ENCODE data around the gene CAV1.
"Not testable (repeated sequence)": the region's sequence is repeated elsewhere in the genome, so short reads cannot be mapped to it uniquely, and the experiment has no call there.

The CAV1 gene, protein sequence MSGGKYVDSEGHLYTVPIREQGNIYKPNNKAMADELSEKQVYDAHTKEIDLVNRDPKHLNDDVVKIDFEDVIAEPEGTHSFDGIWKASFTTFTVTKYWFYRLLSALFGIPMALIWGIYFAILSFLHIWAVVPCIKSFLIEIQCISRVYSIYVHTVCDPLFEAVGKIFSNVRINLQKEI

DNA sequence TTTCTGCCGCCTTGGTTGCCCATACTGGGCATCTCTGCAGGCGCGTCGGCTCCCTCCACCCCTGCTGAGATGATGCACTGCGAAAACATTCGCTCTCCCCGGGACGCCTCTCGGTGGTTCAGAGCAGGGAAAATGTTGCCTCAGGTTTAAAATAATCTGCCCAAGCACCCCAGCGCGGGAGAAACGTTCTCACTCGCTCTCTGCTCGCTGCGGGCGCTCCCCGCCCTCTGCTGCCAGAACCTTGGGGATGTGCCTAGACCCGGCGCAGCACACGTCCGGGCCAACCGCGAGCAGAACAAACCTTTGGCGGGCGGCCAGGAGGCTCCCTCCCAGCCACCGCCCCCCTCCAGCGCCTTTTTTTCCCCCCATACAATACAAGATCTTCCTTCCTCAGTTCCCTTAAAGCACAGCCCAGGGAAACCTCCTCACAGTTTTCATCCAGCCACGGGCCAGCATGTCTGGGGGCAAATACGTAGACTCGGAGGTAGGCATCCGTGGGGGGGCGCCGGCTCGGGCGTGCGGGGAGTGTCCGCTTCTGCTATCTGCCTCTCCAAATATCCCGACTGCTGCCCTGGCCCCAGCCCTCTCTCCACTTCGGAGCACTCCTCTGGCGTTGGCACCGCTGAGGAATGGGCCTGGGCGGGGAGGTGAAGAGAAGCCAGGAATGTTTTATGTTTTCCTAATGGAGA, at the start of gene CAV1:
CAV1 (plus strand) TSS at position 428 of the 689 bp plus-strand sequence; CDS start at position 455, 27 bp downstream.
- DNase-seq (ENCODE audit: low read depth in 2 of 2): no peak

DNA sequence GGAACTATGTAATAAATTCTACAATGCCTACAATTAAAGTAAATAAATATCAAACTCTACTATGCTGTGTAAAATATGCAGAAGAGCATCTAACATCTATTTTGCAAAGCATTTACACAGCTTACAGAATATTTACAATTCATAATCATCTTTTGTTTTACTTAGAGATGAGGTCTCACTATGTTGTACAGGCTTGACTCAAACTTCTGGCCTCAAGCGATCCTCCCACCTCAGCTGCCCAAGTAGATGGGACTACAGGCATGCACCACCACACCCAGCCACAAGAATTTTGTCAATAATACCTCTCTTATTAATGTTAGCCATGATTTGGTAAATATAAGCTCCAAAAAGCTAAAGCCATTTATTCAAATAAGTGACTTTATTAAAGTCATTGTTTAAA, 47.2 kb upstream of the CAV1 start:
- DNase-seq (ENCODE audit: low read depth in 2 of 2): no peak

DNA sequence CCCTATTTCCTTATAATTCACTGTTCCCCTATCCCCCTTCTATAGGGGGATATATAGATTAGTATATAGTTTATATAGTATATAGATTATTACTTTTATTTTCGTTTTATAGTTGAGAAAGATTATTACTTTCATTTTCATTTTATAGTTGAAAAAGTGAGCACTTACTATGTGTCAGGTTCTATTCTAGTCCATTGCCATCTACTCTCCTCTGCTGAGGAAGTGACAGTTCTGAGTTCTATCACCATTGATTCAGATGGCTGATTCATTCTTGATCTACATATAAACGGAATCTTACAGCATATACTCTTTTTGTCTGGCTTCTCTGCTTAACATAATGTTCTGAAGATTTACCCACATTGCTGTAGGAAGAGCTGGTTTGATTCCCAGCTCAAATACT, 46.0 kb upstream of the CAV1 start:
- DNase-seq (ENCODE audit: low read depth in 2 of 2): no peak

DNA sequence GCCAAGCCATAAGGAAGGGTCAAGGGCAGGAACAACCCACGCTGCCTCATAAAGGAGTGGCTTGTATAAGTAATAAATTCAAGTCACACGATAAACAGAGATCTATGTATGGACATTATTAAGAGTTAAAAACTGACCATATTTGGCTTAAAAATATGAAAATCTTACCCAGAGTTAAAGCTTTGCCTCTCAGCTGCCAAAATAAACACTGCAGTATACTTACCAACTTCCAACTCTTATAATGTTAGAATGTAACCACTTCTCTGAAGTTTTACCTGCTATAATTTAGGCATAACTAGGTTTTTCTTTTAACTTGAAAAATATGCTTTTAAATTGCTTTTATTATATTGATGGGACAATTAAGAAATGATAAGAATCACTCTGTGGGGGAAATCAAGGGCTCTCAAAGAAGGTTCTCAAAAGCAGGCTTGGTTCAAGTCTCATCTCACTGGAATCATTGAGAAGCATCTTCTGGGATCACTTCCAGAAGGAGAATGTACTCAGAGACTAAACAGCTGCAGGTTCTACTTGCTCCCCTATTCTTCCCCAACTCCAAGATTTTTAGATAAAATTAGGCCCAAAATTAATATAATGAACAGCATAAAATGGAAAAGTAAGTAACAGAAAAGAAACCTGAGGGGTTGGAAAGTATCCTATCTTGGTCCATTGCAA, 41.4 kb upstream of the CAV1 start:
- DNase-seq (ENCODE audit: low read depth in 2 of 2): no peak

DNA sequence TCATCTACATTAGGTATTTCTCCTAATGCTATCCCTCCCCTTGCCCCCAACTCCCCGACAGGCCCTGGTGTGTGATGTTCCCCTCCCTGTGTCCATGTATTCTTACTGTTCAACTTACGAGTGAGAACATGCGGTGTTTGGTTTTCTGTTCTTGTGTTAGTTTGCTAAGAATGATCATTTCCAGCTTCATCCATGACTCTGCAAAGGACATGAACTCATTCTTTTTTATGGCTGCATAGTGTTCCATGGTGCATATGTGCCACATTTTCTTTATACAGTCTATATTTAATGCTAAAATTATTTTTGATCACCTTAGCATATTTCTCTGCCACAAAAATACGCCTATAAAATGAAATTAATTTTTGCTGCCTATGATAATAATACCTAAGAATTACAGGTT, 40.4 kb upstream of the CAV1 start:
- DNase-seq (ENCODE audit: low read depth in 2 of 2): not testable (repeated sequence)

DNA sequence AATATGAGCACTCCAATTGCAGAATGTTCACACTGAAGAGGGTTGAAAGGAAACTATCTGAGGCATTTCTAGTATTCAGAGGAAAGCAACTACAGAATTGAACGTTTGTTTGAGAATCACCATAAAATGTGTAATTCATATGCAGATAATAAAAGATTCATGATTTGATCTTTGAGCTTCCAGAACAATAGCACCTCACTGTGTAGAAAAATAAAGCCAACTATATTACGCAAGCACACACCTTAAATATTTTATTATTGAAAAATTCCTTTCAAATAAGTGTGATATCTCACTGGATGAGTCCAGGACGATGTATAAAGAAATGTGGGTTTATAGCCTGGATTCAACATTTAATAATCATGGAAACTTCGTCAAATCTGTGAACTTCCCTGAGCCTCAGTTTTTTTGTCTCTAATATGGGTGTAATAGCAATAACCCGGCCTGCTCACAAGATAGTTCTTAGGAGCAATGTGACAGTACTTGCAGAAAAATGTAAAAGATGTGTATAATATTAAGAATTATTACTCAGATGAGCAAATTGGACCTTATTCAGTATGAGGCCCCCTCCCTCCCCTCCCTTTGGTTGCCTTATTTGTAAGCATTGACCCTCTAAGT, 36.8 kb upstream of the CAV1 start:
- DNase-seq (ENCODE audit: low read depth in 2 of 2): no peak

DNA sequence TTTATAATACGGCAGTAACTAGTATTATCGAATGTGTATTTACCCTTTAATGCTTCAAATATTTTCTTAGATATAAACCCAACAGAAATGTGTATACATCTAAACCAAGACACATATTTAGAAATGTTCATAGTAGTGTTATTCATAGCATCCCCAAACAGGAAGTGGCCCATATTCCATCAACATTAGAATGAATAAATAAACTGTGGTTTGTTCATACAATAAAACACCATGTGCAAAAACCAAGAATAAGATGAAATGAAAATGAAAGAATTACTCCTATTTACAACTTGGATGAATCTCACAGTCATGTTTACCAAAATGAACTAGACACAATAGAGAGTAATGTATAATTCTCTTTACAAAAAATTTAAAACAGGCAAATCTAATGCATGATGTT, 34.5 kb upstream of the CAV1 start:
- no peak for DNase-seq (ENCODE audit: low read depth in 2 of 2)

DNA sequence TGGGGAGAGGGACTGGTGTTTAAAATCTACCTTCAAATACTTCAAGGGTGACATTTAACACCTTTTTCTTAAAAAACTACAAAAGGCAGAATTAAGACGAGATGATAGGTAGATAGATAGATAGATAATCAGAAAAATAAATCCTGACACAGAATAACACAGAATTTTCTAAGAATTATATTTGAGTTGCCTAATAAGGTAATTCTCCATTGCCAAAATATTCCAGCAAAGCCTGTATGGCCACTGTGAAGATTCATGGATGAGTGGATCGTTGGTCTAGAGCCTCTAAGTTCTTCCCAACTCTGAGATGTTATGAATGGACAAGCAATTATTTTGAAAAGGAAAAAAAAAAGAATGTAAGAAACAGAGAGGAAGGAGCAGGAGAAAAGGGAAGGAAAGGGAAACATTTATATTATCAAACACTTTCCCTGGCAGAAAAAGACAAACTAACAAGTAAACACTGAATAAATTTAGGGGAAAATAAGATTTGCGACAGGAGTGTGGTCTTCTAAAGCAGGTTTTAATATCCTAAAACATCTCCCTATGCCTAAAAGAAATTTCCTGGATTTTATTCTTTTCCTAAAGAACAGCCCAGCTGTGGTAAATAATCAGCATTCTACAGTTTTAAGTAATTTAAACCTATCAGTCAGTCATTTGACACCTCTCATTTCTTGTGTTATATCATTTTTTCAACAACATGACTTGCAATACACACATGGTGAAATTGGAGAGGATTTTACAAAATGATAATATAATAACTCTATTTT, 32.8 kb upstream of the CAV1 start:
- no peak for DNase-seq (ENCODE audit: low read depth in 2 of 2)

DNA sequence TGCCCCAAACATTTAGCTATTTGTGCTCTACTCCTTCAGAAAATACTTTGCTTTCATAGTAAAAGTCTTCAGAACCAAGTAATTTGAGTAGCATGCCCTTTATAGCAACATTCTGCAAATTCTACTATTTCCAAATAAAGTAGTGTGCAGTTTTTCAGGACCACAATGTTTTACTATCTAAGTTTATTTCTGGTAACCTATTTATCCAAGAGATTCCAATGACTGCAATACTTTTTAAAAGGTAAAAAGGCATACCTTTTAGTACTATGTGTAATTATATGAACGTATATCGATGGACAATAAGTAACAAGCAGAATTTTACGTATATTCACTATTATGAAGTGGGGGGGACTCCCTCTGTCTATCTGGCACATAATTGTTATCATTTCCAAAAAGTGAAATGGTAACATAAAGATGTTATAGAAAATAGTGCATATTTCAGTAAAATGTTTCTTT, 32.2 kb upstream of the CAV1 start:
- no peak for DNase-seq (ENCODE audit: low read depth in 2 of 2)

DNA sequence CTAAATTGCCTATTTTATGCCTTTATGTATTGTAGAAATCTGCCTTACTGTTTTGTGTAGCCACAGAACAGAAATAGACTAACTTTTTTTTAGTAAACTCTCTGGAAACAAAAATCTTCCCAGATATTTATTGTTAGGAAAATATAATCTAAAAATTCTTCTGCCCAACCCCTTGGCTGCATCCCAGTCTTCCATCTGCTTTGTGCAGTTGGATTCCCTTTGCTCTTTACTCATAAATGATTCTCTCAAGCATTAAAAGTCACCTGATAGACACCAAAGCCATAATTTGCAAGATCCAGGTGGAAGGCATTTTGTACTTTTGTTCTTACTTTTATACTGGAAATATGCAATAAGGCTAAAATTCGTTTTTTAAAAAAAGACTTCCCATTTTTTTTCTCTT, 31.4 kb upstream of the CAV1 start:
- no peak for DNase-seq (ENCODE audit: low read depth in 2 of 2)

DNA sequence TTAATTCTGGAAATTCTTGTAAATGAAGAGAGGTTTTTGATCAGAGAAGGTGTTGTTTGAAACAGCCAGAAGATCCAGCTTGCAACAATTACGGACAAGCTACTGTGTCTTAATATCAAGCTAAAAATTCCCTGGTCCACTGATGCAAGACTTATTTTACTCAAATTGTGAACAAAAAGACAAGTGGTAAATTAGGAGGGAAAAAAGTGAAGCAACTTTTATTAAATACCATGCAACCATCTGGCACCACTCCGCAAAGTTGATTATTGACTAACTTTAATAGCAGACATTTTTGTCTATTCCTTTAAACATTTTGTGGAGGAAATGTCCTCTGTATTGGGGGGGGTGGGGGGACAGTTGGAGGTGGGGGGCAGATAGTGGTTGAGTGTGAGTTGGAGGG, 30.4 kb upstream of the CAV1 start:
- DNase-seq (ENCODE audit: low read depth in 2 of 2): no peak

DNA sequence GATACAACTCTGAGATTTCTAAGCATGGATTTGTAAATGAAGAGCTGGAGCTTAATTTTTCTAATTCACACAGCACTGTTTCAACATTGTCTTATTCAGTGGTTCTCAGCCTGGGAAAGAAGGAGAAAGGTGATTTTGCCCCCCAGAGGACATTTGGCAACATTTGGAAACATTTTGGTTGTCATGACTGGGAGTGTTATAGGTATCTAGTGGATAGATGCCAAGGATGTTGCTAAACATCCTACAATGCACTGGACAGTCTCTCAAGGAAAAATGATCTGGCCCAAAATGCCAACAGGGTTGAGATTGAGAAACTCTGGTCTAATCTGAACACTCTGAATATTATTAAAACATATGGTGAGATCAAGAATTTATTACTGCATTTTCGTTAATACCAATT, 29.1 kb upstream of the CAV1 start:
- no peak for DNase-seq (ENCODE audit: low read depth in 2 of 2)

DNA sequence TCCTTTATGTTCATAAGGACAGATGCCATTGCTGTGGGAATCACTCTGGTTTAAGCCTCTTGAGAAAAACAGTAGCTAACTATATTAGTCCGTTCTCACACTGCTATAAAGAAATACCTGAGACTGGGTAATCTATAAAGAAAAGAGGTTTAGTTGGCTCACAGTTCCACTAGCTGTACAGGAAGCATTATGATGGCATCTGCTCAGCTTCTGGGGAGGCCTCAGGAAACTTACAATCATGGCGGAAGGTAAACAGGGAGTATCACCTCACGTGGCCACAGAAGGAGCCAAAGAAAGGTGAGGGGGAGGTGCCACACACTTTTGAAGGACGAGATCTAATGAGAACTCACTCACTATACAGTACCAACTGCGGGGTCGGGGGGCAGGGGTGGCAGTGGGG, 28.2 kb upstream of the CAV1 start:
- DNase-seq (ENCODE audit: low read depth in 2 of 2): no peak

DNA sequence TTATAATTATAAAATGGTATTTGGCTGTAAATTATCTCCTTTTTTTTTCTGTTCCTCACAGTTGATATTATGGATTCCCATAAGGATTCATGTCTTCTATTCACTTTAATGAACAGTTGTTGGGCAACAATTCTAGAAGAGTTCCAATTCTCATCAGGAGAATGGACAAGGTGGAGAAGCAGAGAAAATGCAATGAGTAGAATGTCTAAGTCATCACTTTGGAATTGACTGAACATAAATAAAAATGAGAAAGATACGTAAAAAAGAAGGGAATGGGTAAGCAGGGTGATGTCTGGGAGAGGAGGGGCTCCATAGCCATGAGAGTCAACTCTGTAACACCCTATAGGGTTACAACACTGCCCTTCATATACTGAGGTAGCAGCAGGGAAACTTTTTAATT, 27.1 kb upstream of the CAV1 start:
- no peak for DNase-seq (ENCODE audit: low read depth in 2 of 2)

DNA sequence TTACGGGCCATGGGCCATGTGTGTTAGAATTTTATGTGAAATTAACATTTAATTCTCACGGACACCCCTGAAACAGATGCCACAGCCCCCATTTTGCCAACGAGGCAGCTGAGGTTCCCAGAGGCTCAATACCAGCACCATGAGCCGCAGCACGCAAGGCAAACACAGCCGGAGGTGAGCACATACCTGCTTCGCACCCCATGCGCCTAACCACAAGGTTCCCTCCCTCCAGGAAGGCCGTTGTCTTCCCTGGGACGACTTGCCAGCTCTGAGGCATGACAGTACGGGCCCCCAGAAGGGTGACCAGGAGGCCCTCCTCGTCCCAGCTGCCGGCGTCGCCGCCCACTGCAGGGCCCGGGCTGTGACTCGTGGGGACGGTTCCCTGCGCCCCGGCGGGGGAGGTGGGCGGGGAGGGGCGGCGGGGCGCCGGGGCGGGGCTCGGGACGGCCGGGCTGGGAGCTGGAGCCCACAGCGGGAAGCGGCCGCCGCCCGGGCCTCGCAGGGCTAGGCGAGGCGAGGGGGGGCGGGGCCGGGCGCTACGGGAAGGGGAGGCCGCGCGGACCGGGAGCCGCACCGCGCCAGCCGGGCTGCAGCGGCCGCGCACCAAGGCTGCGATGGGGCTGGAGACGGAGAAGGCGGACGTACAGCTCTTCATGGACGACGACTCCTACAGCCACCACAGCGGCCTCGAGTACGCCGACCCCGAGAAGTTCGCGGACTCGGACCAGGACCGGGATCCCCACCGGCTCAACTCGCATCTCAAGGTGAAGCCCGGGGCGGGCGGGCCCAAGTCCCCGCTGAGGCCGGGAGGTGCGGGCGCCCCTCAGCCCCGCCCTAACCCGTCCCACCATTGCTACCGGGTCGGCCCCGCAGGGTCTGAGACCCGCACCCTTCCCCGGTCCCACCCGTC, 25.4 kb upstream of the CAV1 start, which contains the start of gene CAV2:
CAV2 (plus strand) TSS at position 571 of the 910 bp plus-strand sequence; CDS start at position 615, 44 bp downstream.
- DNase-seq (ENCODE audit: low read depth in 2 of 2): no peak

DNA sequence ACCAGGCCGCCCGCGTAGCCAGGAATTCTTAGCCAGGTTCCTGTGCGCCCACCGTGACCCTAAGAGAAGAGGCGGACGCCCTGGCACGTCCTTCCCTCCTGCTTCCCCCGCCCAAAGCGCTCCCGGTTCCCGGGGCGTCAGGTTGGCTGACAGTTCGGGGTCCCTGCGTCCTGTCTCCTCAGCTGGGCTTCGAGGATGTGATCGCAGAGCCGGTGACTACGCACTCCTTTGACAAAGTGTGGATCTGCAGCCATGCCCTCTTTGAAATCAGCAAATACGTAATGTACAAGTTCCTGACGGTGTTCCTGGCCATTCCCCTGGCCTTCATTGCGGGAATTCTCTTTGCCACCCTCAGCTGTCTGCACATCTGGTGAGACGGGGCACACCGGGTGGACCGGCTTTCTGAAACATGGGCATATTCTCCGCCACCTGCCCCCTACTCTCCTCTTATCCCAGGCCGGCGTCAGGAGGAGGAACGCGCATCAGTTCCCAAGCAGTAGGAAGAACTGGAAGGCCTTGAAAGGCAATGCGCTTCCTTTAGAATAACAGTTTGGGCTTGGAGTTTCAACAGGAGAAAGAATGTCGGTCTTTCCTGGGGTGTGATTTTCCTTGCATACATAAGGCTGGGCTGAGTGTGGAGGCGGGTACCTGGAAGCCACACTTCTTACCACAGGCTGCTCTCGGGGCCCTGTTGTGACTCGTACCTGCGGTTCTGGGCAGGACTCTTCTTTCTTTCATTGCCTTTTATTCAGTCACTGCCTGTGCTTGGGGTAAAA, 24.6 kb upstream of the CAV1 start:
- peak; percentile 44 to 46 for DNase-seq (ENCODE audit: low read depth in 2 of 2)

DNA sequence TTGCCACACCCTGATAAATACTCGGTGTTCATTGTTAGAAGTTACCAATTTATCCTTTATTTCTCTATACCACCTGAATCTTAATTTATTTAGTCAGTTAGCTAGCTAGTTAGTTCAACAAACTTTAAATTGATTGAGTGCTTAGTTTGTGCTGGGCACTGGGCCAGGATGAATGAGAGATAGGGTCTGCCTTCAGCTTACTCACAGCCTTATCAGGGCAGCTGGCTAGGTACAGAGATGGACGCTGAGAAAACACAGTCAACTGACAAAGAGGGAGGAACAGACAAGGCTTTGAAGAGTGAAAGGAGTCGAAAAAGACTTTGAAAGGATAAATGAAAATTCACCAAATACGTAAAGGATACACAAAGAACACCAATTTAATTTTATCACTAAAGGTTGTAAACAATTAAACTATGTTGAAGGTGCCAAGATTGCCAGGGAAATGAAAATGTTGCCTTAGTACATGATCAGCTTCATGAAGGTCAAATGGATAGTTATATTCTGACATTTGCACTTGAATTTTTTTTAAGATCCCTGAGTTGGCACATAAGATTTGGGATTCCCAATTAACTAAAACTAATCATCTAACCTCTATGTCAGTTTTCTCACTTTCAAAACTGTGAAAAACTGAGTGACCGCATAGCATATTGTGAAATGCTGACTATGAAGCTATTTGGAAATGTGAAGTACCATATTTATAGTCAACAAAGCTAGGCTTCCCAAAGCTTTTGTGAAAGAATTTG, 23.2 kb upstream of the CAV1 start:
- no peak for DNase-seq (ENCODE audit: low read depth in 2 of 2)

DNA sequence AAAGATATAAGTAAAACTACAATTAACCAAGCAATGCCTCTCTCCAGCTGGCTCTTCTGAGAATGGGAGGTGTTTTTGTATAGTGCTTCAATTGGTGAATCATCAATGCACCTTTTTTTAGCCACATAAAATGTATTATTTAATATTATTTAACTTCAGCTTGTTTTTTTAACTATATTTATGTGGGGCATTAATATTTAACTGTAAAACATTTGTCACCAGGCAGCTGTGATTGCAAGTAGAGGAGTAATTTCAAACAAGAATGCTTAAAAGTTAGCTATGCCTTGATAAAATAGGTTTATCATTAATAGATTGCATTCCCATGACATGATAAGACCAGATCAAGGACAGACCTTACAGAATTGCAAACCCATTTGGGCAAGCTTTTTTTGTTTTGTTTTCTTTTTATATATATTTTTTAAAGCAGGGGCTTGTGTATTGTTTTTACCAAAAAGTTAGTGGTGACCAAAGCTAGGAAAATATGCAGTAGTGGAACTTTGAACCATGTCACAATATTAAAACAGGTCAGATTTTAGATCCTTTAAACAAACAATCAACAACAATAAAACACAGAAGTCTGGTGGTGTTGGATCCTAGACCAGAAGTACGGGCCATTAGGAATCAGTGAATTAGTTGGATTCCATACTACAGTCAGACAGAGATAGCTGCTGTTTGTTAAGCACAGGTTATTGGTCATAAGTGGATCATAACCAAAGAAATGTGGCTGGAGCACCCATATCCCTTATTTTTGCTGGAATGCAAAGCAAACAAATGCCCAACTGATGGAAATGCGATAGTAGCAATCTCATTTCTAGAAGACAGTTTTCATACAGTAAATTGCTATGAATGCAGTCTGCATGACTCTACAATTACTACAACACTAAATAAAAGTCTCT, 22.4 kb upstream of the CAV1 start:
- no peak for DNase-seq (ENCODE audit: low read depth in 2 of 2)
